WTC11 (cell line): ENCODE data around the gene EXOC3L4. TPM values are rescaled to one million over a fixed set of nuclear protein-coding genes. Genes with fewer than 3 reads are reported as not detected.

Experiments used
- ATAC-seq: fragments of 200-7000 bp; cut with Tn5 transposase; 2 replicates; pipeline ENCODE4 v1.10.0; 2021; ENCODE audit warnings: mild to moderate bottlenecking, moderate library complexity
- CTCF ChIA-PET: fragments of 300-600 bp; sonication (Branson Sonifier 250); formaldehyde crosslinking; loops from one replicate; lab custom pipeline; 2021; ENCODE audit warnings: antibody characterized with exemption; lab: Charles Lee
- POLR2A ChIA-PET: fragments of 350-600 bp; sonication (Branson Sonifier 250); formaldehyde crosslinking; loops from one replicate; lab custom pipeline; 2021; ENCODE audit warnings: antibody characterized with exemption; lab: Charles Lee
- DNase-seq: peaks from one replicate; pipeline ENCODE4 v3.0.0; 2021; ENCODE audit warnings: low spot score
- H3K27ac Mint-ChIP-seq: 2 replicates; pipeline ENCODE4 v1.8.0; 2021; ENCODE audit warnings: mixed read lengths
- H3K27me3 Mint-ChIP-seq: 2 replicates; pipeline ENCODE4 v1.8.0; 2021; ENCODE audit warnings: low read depth, mild to moderate bottlenecking, moderate library complexity, mixed read lengths
- H3K36me3 Mint-ChIP-seq: 2 replicates; pipeline ENCODE4 v1.8.0; 2021; ENCODE audit warnings: mixed read lengths
- H3K4me1 Mint-ChIP-seq: 2 replicates; pipeline ENCODE4 v1.8.0; 2022; ENCODE audit warnings: mixed read lengths
- H3K4me3 Mint-ChIP-seq: 2 replicates; pipeline ENCODE4 v1.8.0; 2021; ENCODE audit warnings: mild to moderate bottlenecking, moderate library complexity, mixed read lengths
- H3K9me3 Mint-ChIP-seq: 2 replicates; pipeline ENCODE4 v1.8.0; 2021; ENCODE audit warnings: mixed read lengths
- CBFB ChIP-seq: sonication (generic); formaldehyde crosslinking; IDR thresholded peaks from 2 replicates; pipeline ENCODE4 v1.8.1; 2022; ENCODE audit warnings: mild to moderate bottlenecking, low read depth, missing genetic modification reagents
- CREB1 ChIP-seq: sonication (generic); formaldehyde crosslinking; IDR thresholded peaks from 2 replicates; pipeline ENCODE4 v1.8.0; 2023; ENCODE audit warnings: mild to moderate bottlenecking, missing genetic modification reagents
- ELF4 ChIP-seq: sonication (generic); formaldehyde crosslinking; IDR thresholded peaks from 2 replicates; pipeline ENCODE4 v1.8.1; 2022; ENCODE audit warnings: low read depth, mild to moderate bottlenecking, moderate library complexity, missing genetic modification reagents
- EMX1 ChIP-seq: fragments of 250-450 bp; sonication (Bioruptor Pico); IDR thresholded peaks from 2 replicates; pipeline ENCODE4 v1.8.0; 2021; ENCODE audit warnings: mild to moderate bottlenecking
- FOXK1 ChIP-seq: sonication (generic); formaldehyde crosslinking; IDR thresholded peaks from 2 replicates; pipeline ENCODE4 v1.8.0; 2022; ENCODE audit warnings: mild to moderate bottlenecking, moderate library complexity, missing genetic modification reagents
- JAZF1 ChIP-seq: fragments of 250-450 bp; sonication (Bioruptor Pico); IDR thresholded peaks from 2 replicates; pipeline ENCODE4 v1.9.0; 2021; ENCODE audit warnings: moderate library complexity, mild to moderate bottlenecking, inconsistent platforms
- JUN ChIP-seq: sonication (generic); formaldehyde crosslinking; IDR thresholded peaks from 2 replicates; pipeline ENCODE4 v1.8.0; 2023; ENCODE audit warnings: mild to moderate bottlenecking, missing genetic modification reagents
- KAT7 ChIP-seq: sonication (generic); formaldehyde crosslinking; IDR thresholded peaks from 2 replicates; pipeline ENCODE4 v1.8.1; 2023; ENCODE audit warnings: missing genetic modification reagents, mild to moderate bottlenecking, borderline replicate concordance
- MYBL2 ChIP-seq: sonication (generic); formaldehyde crosslinking; IDR thresholded peaks from 2 replicates; pipeline ENCODE4 v1.8.1; 2023; ENCODE audit warnings: mild to moderate bottlenecking, moderate library complexity, missing genetic modification reagents
- NR2C2 ChIP-seq: sonication (generic); formaldehyde crosslinking; IDR thresholded peaks from 2 replicates; pipeline ENCODE4 v1.8.0; 2022; ENCODE audit warnings: mild to moderate bottlenecking, missing genetic modification reagents
- TP53 ChIP-seq: sonication (generic); formaldehyde crosslinking; IDR thresholded peaks from 2 replicates; pipeline ENCODE4 v1.8.1; 2023; ENCODE audit warnings: mild to moderate bottlenecking, missing genetic modification reagents
- ZNF263 ChIP-seq: sonication (generic); formaldehyde crosslinking; IDR thresholded peaks from 2 replicates; pipeline ENCODE4 v1.8.1; 2022; ENCODE audit warnings: low read depth, mild to moderate bottlenecking, moderate library complexity, missing genetic modification reagents
- total RNA-seq: library from RNA; stranded (reverse); gene quantifications from 3 replicates; pipeline ENCODE4 v1.2.3, GENCODE V29; 2021
- TF ChIP-seq, protein P1 (sequence below): sonication (generic); formaldehyde crosslinking; IDR thresholded peaks from 2 replicates; pipeline ENCODE4 v1.8.0; 2022; ENCODE audit warnings: missing genetic modification reagents
- TF ChIP-seq, protein P2 (sequence below): sonication (generic); formaldehyde crosslinking; IDR thresholded peaks from 2 replicates; pipeline ENCODE4 v1.8.0; 2022; ENCODE audit warnings: mild to moderate bottlenecking, missing genetic modification reagents
- TF ChIP-seq, protein P3 (sequence below): fragments of 250-450 bp; sonication (Bioruptor Pico); conservative IDR thresholded peaks from 2 replicates; pipeline ENCODE4 v1.9.0; 2021; ENCODE audit warnings: mild to moderate bottlenecking
- TF ChIP-seq, protein P4 (sequence below): fragments of 250-450 bp; sonication (Bioruptor Pico); IDR thresholded peaks from 2 replicates; pipeline ENCODE4 v2.1.2; 2022; ENCODE audit warnings: mild to moderate bottlenecking, moderate library complexity
- TF ChIP-seq, protein P5 (sequence below): sonication (generic); formaldehyde crosslinking; IDR thresholded peaks from 2 replicates; pipeline ENCODE4 v1.8.1; 2023; ENCODE audit warnings: mild to moderate bottlenecking, missing genetic modification reagents
- TF ChIP-seq, protein P6 (sequence below): fragments of 250-450 bp; sonication (Bioruptor Pico); IDR thresholded peaks from 2 replicates; pipeline ENCODE4 v1.9.0; 2021; ENCODE audit warnings: mild to moderate bottlenecking
- TF ChIP-seq, protein P7 (sequence below): sonication (generic); formaldehyde crosslinking; IDR thresholded peaks from 2 replicates; pipeline ENCODE4 v1.8.1; 2023; ENCODE audit warnings: mild to moderate bottlenecking, missing genetic modification reagents, moderate library complexity

Gene EXOC3L4
- total RNA-seq, 1 experiment from 2014 or later = 0.42 TPM

DNA sequence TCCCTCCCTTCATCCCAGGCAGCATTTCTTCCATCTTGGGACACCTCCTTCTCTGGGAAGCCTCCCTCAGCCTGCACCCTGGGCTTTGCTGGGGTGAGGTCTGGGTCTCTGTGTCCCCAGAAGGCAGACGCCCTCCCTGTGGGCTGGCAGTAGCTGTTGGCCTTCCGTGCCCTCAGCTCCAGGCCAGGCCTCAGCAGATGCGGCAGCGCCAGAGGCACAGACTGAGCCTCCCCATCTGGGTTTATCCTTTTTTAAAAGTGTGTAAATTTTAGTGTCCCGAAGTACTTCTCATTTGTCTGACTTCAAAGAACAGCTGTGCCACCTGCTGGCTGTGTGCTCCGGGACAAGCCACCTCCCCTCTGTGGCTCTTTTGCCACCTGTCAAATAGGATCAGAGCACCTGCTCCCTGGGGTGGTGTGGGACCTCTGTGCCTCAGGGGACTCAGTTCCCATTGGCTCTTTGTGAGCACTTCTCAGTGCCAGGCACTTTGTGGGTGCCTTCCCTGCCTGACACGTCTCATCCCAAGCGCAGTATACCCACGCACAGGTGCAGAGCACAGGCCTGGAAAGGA is 11.1 kb downstream of the EXOC3L4 start:
- peaks cover 58% of the 10 kb centered on the region for H3K27me3 Mint-ChIP-seq
- no peak overlapping the region for H3K27ac Mint-ChIP-seq
- ChIA-PET CTCF (interaction anchor here (0.8 to 6.3 kb wide), 46 partner anchors 10 to 442 kb away, joined by 3 to 199 read pairs (median 8); partner anchors contain the start of genes CDC42BPB, CKB, EXOC3L4 and LBHD2), POLR2A (interaction anchor here (1.5 kb wide), 1 partner anchor 80 kb away, joined by 4 read pairs; no protein-coding TSS in a partner anchor)
- DNase-seq (no peak), ATAC-seq (no peak)
- H3K4me1 Mint-ChIP-seq = peaks cover 28% of the 10 kb centered on the region
- TF ChIP-seq JAZF1 (CRISPR knock-in tag) (no peak), FOXK1 (CRISPR knock-in tag) (no peak), JUN (CRISPR knock-in tag) (no peak), CBFB (CRISPR knock-in tag) (no peak), CREB1 (CRISPR knock-in tag) (no peak), KAT7 (no peak), TP53 (CRISPR knock-in tag) (no peak), ELF4 (CRISPR knock-in tag) (no peak), EMX1 (CRISPR knock-in tag) (no peak), NR2C2 (CRISPR knock-in tag) (no peak), ZNF263 (CRISPR knock-in tag) (no peak), MYBL2 (no peak)
- TF ChIP-seq, protein P1, sequence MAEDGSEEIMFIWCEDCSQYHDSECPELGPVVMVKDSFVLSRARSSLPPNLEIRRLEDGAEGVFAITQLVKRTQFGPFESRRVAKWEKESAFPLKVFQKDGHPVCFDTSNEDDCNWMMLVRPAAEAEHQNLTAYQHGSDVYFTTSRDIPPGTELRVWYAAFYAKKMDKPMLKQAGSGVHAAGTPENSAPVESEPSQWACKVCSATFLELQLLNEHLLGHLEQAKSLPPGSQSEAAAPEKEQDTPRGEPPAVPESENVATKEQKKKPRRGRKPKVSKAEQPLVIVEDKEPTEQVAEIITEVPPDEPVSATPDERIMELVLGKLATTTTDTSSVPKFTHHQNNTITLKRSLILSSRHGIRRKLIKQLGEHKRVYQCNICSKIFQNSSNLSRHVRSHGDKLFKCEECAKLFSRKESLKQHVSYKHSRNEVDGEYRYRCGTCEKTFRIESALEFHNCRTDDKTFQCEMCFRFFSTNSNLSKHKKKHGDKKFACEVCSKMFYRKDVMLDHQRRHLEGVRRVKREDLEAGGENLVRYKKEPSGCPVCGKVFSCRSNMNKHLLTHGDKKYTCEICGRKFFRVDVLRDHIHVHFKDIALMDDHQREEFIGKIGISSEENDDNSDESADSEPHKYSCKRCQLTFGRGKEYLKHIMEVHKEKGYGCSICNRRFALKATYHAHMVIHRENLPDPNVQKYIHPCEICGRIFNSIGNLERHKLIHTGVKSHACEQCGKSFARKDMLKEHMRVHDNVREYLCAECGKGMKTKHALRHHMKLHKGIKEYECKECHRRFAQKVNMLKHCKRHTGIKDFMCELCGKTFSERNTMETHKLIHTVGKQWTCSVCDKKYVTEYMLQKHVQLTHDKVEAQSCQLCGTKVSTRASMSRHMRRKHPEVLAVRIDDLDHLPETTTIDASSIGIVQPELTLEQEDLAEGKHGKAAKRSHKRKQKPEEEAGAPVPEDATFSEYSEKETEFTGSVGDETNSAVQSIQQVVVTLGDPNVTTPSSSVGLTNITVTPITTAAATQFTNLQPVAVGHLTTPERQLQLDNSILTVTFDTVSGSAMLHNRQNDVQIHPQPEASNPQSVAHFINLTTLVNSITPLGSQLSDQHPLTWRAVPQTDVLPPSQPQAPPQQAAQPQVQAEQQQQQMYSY = no peak
- TF ChIP-seq, protein P2, sequence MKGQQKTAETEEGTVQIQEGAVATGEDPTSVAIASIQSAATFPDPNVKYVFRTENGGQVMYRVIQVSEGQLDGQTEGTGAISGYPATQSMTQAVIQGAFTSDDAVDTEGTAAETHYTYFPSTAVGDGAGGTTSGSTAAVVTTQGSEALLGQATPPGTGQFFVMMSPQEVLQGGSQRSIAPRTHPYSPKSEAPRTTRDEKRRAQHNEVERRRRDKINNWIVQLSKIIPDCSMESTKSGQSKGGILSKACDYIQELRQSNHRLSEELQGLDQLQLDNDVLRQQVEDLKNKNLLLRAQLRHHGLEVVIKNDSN (CRISPR knock-in tag) = no peak
- TF ChIP-seq, protein P3, sequence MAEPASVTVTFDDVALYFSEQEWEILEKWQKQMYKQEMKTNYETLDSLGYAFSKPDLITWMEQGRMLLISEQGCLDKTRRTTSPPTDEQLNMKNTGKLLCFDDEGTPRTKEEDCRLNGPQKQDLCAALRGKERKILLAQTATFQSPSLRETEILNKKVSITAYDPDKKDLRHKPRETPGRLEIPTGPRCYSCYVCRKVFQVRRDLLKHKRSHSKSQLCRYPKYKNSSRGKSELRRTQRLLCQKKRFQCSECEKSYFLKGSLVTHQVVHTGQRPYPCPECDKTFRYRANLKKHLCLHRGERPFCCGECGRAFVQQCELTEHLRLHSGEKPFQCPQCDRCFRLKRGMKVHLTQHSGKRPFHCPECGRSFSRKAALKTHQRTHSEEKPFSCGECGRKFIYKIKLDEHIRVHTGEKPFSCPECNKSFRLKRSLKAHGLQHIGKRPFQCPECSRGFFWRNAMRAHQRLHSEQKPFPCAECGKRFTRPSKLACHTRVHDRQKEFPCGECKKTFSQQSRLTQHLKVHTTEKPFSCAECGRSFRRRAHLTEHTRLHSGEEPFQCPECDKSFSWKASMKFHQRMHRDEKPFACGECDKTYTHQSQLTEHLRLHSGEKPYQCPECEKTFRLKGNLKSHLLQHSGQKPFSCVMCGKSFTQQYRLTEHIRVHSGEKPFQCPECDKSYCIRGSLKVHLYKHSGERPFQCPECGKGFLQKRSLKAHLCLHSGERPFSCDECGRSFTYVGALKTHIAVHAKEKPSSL (CRISPR knock-in tag) = no peak
- TF ChIP-seq, protein P4, sequence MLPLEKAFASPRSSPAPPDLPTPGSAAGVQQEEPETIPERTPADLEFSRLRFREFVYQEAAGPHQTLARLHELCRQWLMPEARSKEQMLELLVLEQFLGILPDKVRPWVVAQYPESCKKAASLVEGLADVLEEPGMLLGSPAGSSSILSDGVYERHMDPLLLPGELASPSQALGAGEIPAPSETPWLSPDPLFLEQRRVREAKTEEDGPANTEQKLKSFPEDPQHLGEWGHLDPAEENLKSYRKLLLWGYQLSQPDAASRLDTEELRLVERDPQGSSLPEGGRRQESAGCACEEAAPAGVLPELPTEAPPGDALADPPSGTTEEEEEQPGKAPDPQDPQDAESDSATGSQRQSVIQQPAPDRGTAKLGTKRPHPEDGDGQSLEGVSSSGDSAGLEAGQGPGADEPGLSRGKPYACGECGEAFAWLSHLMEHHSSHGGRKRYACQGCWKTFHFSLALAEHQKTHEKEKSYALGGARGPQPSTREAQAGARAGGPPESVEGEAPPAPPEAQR (CRISPR knock-in tag) = no peak
- TF ChIP-seq, protein P5, sequence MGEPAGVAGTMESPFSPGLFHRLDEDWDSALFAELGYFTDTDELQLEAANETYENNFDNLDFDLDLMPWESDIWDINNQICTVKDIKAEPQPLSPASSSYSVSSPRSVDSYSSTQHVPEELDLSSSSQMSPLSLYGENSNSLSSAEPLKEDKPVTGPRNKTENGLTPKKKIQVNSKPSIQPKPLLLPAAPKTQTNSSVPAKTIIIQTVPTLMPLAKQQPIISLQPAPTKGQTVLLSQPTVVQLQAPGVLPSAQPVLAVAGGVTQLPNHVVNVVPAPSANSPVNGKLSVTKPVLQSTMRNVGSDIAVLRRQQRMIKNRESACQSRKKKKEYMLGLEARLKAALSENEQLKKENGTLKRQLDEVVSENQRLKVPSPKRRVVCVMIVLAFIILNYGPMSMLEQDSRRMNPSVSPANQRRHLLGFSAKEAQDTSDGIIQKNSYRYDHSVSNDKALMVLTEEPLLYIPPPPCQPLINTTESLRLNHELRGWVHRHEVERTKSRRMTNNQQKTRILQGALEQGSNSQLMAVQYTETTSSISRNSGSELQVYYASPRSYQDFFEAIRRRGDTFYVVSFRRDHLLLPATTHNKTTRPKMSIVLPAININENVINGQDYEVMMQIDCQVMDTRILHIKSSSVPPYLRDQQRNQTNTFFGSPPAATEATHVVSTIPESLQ (CRISPR knock-in tag) = no peak
- TF ChIP-seq, protein P6, sequence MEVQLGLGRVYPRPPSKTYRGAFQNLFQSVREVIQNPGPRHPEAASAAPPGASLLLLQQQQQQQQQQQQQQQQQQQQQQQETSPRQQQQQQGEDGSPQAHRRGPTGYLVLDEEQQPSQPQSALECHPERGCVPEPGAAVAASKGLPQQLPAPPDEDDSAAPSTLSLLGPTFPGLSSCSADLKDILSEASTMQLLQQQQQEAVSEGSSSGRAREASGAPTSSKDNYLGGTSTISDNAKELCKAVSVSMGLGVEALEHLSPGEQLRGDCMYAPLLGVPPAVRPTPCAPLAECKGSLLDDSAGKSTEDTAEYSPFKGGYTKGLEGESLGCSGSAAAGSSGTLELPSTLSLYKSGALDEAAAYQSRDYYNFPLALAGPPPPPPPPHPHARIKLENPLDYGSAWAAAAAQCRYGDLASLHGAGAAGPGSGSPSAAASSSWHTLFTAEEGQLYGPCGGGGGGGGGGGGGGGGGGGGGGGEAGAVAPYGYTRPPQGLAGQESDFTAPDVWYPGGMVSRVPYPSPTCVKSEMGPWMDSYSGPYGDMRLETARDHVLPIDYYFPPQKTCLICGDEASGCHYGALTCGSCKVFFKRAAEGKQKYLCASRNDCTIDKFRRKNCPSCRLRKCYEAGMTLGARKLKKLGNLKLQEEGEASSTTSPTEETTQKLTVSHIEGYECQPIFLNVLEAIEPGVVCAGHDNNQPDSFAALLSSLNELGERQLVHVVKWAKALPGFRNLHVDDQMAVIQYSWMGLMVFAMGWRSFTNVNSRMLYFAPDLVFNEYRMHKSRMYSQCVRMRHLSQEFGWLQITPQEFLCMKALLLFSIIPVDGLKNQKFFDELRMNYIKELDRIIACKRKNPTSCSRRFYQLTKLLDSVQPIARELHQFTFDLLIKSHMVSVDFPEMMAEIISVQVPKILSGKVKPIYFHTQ (CRISPR knock-in tag) = no peak
- TF ChIP-seq, protein P7, sequence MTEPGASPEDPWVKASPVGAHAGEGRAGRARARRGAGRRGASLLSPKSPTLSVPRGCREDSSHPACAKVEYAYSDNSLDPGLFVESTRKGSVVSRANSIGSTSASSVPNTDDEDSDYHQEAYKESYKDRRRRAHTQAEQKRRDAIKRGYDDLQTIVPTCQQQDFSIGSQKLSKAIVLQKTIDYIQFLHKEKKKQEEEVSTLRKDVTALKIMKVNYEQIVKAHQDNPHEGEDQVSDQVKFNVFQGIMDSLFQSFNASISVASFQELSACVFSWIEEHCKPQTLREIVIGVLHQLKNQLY = no peak
- H3K9me3 Mint-ChIP-seq = no peaks in the 10 kb centered on the region
- no peaks in the 10 kb centered on the region for H3K36me3 Mint-ChIP-seq
- no peak overlapping the region for H3K4me3 Mint-ChIP-seq
